HG03025 (cell line): ENCODE measurements around the gene ATP13A2.

Source experiments
- ATAC-seq: cut with Tn5 transposase; IDR thresholded peaks from one replicate; pipeline ENCODE4 v1.9.1; 2021; ENCODE audit warnings: mild to moderate bottlenecking, moderate library complexity; ENCODE audit not compliant: unreplicated experiment, low FRiP score

Gene ATP13A2, protein sequence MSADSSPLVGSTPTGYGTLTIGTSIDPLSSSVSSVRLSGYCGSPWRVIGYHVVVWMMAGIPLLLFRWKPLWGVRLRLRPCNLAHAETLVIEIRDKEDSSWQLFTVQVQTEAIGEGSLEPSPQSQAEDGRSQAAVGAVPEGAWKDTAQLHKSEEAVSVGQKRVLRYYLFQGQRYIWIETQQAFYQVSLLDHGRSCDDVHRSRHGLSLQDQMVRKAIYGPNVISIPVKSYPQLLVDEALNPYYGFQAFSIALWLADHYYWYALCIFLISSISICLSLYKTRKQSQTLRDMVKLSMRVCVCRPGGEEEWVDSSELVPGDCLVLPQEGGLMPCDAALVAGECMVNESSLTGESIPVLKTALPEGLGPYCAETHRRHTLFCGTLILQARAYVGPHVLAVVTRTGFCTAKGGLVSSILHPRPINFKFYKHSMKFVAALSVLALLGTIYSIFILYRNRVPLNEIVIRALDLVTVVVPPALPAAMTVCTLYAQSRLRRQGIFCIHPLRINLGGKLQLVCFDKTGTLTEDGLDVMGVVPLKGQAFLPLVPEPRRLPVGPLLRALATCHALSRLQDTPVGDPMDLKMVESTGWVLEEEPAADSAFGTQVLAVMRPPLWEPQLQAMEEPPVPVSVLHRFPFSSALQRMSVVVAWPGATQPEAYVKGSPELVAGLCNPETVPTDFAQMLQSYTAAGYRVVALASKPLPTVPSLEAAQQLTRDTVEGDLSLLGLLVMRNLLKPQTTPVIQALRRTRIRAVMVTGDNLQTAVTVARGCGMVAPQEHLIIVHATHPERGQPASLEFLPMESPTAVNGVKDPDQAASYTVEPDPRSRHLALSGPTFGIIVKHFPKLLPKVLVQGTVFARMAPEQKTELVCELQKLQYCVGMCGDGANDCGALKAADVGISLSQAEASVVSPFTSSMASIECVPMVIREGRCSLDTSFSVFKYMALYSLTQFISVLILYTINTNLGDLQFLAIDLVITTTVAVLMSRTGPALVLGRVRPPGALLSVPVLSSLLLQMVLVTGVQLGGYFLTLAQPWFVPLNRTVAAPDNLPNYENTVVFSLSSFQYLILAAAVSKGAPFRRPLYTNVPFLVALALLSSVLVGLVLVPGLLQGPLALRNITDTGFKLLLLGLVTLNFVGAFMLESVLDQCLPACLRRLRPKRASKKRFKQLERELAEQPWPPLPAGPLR

DNA sequence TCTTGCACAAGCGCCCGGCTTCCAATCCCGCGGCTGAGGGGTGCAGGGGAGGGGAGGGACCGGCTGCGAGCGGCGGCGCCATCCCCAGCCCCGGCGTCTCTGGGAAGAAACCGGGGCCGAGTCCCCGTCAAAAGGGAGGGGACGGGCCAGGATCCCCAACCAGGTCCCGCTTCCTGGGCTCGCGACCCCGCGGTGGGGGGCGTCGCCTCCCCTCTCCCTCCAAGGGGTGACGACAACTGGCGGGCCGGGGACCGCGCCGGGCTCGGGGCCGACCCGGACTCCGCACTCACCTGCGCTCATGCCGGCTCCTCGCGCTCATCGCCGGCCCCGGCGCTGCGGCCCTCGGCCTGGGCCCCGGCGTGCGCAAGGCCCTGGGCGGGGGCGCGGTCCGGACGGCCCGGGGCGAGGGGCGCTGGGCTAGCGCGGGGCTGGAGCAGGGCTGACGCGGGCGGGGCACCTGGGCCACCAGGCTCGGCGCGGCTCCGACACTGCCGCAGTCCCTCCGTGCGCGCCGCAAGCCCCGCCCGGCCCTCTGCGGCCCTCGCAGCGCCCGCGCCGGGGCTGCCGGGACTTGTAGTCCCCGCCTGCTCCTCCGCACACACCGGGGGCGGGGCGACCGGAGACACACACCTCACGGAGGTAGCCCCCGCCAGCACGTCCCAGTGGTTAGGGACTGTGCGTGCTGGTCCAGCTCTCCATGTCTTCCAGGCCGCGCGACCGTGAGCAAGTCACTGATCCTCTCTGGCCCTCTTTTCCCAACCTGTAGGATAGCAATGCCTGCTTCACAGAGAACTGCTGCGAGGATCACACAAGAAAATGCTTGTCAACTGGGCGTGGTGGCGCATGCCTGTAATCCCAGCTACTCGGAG is at the start of gene ATP13A2:
Gene ATP13A2 (minus strand): TSS at position 490 of the 869 bp plus-strand sequence. CDS start 190 bp downstream, at position 300.
- ATAC-seq, result peak; percentile 63

- ATAC-seq, result no peak
These were observed 49.8 kb upstream of the ATP13A2 start for GRCh38 chr1:17061486-17061885.

DNA sequence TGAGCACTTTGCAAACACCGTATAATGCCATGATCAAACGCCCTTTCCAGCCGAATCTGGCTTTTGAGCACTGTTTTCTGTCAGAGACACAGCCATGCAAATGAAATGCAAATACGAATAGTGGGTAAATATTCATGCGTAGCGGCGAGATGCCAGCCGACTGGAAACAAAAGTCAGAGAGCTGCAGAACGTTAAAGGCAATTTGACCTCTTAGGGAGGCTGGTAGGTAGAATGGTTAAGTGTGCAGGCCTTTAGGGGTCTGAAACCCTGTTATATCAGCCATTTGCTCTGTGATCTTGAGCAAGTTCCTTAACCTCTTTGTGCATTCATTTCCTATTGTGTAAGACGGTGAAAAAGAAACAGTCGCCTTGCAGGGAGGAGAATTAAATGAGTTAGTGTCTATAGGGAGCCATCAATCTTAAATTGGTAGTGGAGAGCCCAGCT is 48.6 kb upstream of the ATP13A2 start:
- ATAC-seq, result no peak

DNA sequence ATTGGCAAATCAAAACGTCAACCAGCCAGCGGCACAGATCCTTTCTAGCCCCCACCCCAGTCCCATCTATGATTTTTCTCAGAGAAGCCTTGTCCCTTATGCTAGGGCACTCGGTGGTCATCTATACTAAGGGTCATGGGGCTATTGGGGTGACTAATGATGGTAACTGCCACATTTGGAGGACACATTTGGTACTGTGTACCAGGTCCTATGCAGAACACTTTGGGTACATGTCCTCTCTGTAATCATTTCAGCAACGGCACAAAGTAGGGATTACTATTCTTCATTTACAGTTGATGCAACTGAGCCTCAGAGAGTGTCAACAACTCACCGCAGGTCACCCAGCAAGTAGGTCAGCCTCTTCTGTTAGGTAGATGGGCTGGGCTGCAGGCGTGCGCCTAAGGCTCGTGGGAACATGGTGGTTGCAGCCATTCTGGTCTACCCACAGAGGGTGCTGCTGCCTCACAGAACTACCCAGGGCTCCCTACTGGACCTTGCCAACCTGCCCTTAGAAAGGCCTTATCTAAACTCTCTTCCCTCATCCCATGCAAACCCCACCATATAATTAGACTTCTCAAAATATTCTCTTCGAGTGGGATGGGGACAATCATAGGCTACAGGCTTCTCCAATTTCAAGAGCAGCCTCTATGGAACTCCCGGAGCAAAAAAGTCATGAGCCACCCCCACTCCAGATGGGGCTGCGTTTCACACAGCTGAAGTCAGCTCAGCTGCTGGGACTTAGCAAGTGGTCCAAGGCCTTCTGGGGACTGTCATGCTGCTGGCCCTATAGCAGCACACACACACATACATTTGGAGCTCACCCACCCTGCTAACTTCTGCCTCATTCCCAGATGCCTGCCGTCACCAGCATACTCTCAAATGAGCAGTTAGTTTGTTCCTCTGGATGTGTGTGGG is 47.9 kb upstream of the ATP13A2 start:
- no peak for ATAC-seq

GRCh38 chr1:17056551-17056950 is 44.8 kb upstream of the ATP13A2 start:
- no peak for ATAC-seq

DNA sequence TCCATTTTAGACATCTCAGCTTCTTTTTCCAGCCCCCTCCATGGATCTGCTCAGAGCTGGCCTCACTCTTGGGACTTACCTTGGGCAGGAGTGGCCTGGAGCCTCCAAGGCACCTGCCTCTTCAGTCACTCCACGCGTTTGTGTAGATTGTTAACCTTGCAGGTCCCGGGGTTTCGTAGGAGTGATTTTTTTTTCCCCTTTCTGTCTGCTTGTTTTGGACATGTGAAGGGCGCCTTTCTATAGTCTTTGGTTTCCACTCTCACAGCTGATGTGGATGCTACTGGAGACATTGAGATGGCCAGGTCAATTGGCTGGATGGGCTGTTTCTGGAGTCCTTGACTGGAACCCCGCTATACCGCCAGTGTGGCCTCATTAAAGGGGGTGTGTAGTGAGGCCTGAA is 44.1 kb upstream of the ATP13A2 start:
- no peak for ATAC-seq

GRCh38 chr1:17053685-17054410 is 42.1 kb upstream of the ATP13A2 start, which contains the start of gene SDHB:
TSS of gene SDHB (minus strand) at chr1:17054032. CDS start at chr1:17054019, 13 bp downstream.
- peak; percentile 94 for ATAC-seq

GRCh38 chr1:17053086-17053684 is 41.5 kb upstream of the ATP13A2 start:
- no peak for ATAC-seq

DNA sequence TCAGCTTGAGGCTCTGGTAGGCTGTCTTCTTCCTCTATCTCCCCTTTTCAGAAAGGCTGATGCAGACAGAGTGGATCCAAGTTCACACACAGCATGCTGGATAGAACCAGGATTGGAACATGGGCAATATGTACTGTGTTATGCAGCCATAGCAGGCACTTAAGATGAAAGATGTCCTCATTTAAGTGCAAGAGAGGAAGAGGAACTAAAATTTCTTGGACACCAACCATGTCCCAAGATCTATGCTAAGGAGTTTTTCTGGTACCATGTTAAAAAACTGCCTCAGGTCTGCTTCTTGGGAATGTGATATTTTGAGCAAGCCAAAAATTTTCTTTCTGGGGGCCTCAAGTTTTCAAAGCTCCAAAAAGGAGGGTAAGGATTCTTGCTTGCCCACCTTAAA is 40.9 kb upstream of the ATP13A2 start:
- no peak for ATAC-seq

DNA sequence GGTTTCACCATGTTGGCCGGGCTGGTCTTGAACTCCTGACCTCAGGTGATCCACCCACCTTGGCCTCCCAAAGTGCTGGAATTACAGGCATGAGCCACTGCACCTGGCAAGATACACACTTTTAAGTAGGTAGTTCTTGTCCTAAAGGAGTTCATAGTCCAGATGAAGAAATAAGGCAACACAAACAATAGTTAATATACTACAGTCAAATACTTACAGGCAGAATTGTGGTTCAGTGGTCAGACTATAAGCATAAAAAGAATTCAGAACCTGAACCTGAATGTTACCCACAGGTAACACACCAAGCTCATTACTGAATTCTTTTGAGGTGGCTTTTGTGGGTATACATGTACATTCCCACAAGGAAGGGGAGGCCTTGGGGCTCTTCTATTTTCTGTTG is 40.3 kb upstream of the ATP13A2 start:
- no peak for ATAC-seq

DNA sequence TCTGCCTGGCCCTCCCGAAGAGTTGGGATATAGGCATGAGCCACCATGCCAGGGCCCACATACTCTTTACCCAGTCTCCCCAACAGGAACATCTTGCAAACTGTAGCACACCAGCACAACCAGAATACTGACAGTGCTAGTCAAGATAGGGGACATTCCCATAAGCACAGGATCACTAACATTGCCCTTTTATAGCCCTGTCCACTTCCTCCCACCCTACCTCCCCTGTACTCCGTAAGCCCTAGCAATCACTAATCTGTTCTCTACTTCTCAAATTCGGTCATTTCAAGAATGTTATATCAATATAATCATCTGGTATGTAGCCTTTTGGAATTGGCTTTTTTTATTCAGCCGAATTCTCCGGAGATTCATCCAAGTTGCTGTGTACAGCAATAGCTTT is 36.2 kb upstream of the ATP13A2 start:
- ATAC-seq, result no peak

- ATAC-seq, result no peak
These were observed 34.6 kb upstream of the ATP13A2 start for GRCh38 chr1:17046334-17046657.

GRCh38 chr1:17045634-17046333 is 34.1 kb upstream of the ATP13A2 start:
- no peak for ATAC-seq

DNA sequence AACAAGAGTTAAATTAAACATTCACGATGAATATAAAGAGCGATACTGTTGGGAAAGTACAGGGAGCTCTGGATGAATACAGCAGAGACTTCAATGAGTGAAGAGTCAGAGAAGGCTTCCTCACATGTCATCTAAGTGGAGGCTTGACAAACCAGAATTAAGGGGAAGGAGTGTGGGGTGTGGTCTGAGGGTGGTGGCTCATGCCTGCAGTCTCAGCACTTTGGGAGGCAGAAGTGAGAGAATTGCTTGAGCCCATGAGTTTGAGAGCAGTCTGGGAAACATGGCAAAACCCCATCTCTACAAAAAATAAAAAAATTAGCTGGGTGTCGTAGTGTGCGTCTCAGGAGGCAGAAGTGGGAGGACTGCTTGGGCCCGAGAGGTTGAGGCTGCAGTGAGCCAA is 33.4 kb upstream of the ATP13A2 start:
- no peak for ATAC-seq

GRCh38 chr1:17043676-17044075 is 31.9 kb upstream of the ATP13A2 start:
- ATAC-seq, result no peak

GRCh38 chr1:17040135-17040534 is 28.4 kb upstream of the ATP13A2 start:
- no peak for ATAC-seq

DNA sequence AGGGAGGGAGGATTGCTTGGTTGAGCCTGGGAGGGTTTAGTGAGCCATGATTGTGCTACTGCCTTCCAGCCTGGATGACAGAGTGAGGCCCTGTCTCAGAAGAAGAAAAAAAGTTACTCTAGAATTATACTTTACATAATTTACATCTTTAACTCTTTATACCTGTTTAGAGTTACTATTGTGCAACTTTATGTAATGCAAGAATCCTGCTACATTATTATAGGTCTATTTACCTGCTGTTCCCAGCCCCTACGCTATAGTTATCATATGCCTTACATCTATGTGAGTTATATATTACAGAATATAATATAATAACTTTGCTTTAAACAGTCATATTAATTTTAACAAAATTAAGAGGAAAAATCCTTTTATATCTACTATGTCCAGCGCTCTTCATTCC is 27.8 kb upstream of the ATP13A2 start:
- no peak for ATAC-seq
